ENCODE data around the gene MAP3K4.
"Not testable (repeated sequence)": the region's sequence is repeated elsewhere in the genome, so short reads cannot be mapped to it uniquely, and the experiment has no call there.

MAP3K4 gene

GRCh38 chr6:161109366-161109765 is 117.8 kb downstream of the MAP3K4 start:
- no peak for TF ChIP-seq CTCF (IDR thresholded peaks at IDR 0.05; ENCODE audit: control insufficient read depth, extremely low read depth, insufficient read depth)
- no peak overlapping the region for H3K4me3 ChIP-seq (ENCODE audit: low read depth, low read length)
- no peak for DNase-seq (ENCODE audit: low read depth)

- DNase-seq (ENCODE audit: low read depth), result no peak
- H3K4me3 ChIP-seq (ENCODE audit: low read depth, low read length), result no peak overlapping the region
- TF ChIP-seq CTCF (IDR thresholded peaks at IDR 0.05; ENCODE audit: control insufficient read depth, extremely low read depth, insufficient read depth), result no peak
Observed at GRCh38 chr6:161110028-161110779, 118.6 kb downstream of the MAP3K4 start.

DNA sequence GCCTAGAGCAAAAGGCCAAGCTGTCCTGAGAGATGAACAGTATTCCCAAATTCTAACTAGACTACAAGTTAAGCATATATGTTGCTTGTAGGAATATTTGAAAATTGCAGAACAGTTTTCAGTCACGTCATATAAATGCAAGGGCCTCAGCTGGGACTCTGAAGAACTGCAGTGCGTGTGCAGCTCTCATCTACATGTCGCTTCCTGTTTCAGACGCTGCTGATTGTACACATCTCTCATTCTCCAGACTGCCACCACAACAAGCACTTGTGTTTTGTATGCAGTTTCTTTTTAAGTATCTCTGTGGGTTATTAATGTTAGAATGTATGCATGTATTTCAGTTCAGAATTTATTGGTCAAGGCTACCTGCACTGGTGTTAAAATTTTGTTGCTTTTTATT is 119.7 kb downstream of the MAP3K4 start:
- no peak for TF ChIP-seq CTCF (IDR thresholded peaks at IDR 0.05; ENCODE audit: control insufficient read depth, extremely low read depth, insufficient read depth)
- H3K4me3 ChIP-seq (ENCODE audit: low read depth, low read length), result no peak overlapping the region
- no peak for DNase-seq (ENCODE audit: low read depth)

DNA sequence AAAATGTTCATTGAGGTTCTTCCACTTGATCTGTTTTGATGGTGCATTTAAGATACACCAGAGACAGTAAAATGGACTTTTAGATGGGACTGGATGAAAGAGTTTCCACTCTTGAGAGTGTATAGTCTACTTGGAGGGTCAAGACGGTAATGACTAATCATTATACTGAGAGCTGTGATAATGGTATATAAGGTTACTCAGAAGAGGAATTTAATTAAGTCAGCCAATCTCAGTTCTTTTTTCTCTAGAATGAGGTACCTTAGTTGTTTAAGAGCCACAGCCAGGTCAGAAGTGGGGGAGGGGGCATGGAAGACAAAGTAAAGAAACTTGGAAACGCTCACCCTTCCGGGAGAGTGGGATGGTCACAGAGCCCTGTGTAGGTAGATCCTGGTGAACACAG is 123.9 kb downstream of the MAP3K4 start:
- TF ChIP-seq CTCF (IDR thresholded peaks at IDR 0.05; ENCODE audit: control insufficient read depth, extremely low read depth, insufficient read depth), result no peak
- DNase-seq (ENCODE audit: low read depth), result no peak
- no peak overlapping the region for H3K4me3 ChIP-seq (ENCODE audit: low read depth, low read length)

GRCh38 chr6:161116554-161116953 is 125.0 kb downstream of the MAP3K4 start:
- TF ChIP-seq CTCF (IDR thresholded peaks at IDR 0.05; ENCODE audit: control insufficient read depth, extremely low read depth, insufficient read depth), result no peak
- no peak for DNase-seq (ENCODE audit: low read depth)
- no peak overlapping the region for H3K4me3 ChIP-seq (ENCODE audit: low read depth, low read length)

DNA sequence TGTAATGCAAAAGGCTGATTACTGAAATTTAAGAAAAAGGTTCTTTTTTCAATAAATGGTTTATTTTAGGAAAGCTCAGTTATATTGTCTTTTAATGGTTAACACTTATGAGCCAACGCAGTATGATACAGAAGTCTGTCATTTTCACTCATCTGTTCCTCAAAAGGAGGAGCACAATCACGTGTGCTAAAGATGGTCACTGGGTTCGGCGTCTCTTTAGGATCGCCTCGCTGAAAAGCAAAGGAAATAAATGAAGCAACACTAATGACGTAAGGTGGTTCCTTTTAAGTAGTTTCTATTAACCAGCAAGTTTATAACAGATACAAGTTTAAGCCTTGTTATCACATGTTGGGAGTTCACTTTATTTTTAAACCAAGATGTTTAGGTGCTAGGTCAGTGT is 125.7 kb downstream of the MAP3K4 start:
- H3K4me3 ChIP-seq (ENCODE audit: low read depth, low read length), result no peak overlapping the region
- no peak for TF ChIP-seq CTCF (IDR thresholded peaks at IDR 0.05; ENCODE audit: control insufficient read depth, extremely low read depth, insufficient read depth)
- no peak for DNase-seq (ENCODE audit: low read depth)

- DNase-seq (ENCODE audit: low read depth), result no peak
- TF ChIP-seq CTCF (IDR thresholded peaks at IDR 0.05; ENCODE audit: control insufficient read depth, extremely low read depth, insufficient read depth), result no peak
- H3K4me3 ChIP-seq (ENCODE audit: low read depth, low read length), result no peak overlapping the region
Observed at GRCh38 chr6:161117942-161118341, 126.4 kb downstream of the MAP3K4 start.

- H3K4me3 ChIP-seq (ENCODE audit: low read depth, low read length); DNase-seq (ENCODE audit: low read depth): not testable (repeated sequence)
Observed at GRCh38 chr6:161123319-161123718, 131.8 kb downstream of the MAP3K4 start.

Measured in LNCaP clone FGC (cell line).